Loucy (cell line): ENCODE results near the gene PAWR.

Experiments used
- H2AFZ ChIP-seq: fragments of 200-600 bp; sonication (generic); 2 replicates; pipeline ENCODE4 v1.6.0; 2016; ENCODE audit warnings: antibody characterized with exemption, mild to moderate bottlenecking, low read length, moderate library complexity
- H3F3A ChIP-seq: fragments of 200-600 bp; 2 replicates; pipeline ENCODE4 v1.6.0; 2016; ENCODE audit warnings: antibody characterized with exemption, low read depth, mild to moderate bottlenecking
- H3K27me3 ChIP-seq: fragments of 200-600 bp; sonication (generic); 2 replicates; pipeline ENCODE4 v1.6.1; 2014; ENCODE audit warnings: low read length, mild to moderate bottlenecking; ENCODE audit not compliant: insufficient read depth, poor library complexity, severe bottlenecking
- H3K36me3 ChIP-seq: fragments of 200-600 bp; sonication (generic); 2 replicates; pipeline ENCODE4 v1.6.1; 2016; ENCODE audit warnings: low read length; ENCODE audit not compliant: insufficient read depth
- H3K4me1 ChIP-seq: fragments of 200-600 bp; sonication (generic); 2 replicates; pipeline ENCODE4 v1.5.1; 2014; ENCODE audit warnings: low read length, mild to moderate bottlenecking; ENCODE audit not compliant: insufficient read depth, poor library complexity, severe bottlenecking
- H3K4me2 ChIP-seq: fragments of 200-600 bp; sonication (generic); 2 replicates; pipeline ENCODE4 v1.6.0; 2014; ENCODE audit warnings: antibody characterized with exemption, low read length, low read depth, mild to moderate bottlenecking; ENCODE audit not compliant: poor library complexity, severe bottlenecking
- H3K4me3 ChIP-seq: fragments of 200-600 bp; sonication (generic); 2 replicates; pipeline ENCODE4 v1.5.1; 2014; ENCODE audit warnings: low read length, mild to moderate bottlenecking, mixed read lengths; ENCODE audit not compliant: poor library complexity, severe bottlenecking
- H3K79me2 ChIP-seq: fragments of 200-600 bp; sonication (generic); 2 replicates; pipeline ENCODE4 v1.6.1; 2014; ENCODE audit warnings: low read length; ENCODE audit not compliant: insufficient read depth
- H3K9ac ChIP-seq: fragments of 200-600 bp; sonication (generic); 2 replicates; pipeline ENCODE4 v1.6.0; 2014; ENCODE audit warnings: mild to moderate bottlenecking, low read depth, low read length, moderate library complexity; ENCODE audit not compliant: poor library complexity, severe bottlenecking
- H3K9me2 ChIP-seq: fragments of 200-600 bp; sonication (generic); replicated peaks from 2 replicates; pipeline ENCODE4 v1.6.1; 2016; ENCODE audit warnings: low read depth, low read length, mixed read lengths
- H3K9me3 ChIP-seq: fragments of 200-600 bp; sonication (generic); 2 replicates; pipeline ENCODE4 v1.6.1; 2014; ENCODE audit warnings: mild to moderate bottlenecking, antibody characterized with exemption, low read length, low read depth; ENCODE audit not compliant: insufficient read depth
- H4K20me1 ChIP-seq: fragments of 200-600 bp; sonication (generic); 2 replicates; pipeline ENCODE4 v1.6.0; 2014; ENCODE audit warnings: antibody characterized with exemption, low read length, mild to moderate bottlenecking; ENCODE audit not compliant: insufficient read depth, poor library complexity, severe bottlenecking
- CTCF ChIP-seq: fragments of 200-600 bp; sonication (generic); conservative IDR thresholded peaks from 2 replicates; pipeline ENCODE4 v1.5.1; 2014; ENCODE audit warnings: mild to moderate bottlenecking, antibody characterized with exemption, low read length
- EZH2phosphoT487 ChIP-seq: fragments of 200-600 bp; IDR thresholded peaks from 2 replicates; pipeline ENCODE4 v1.6.1; 2018; ENCODE audit warnings: antibody characterized with exemption, mild to moderate bottlenecking, moderate library complexity, borderline replicate concordance

Gene PAWR

GRCh38 chr12:79682593-79682992, 8.2 kb downstream of the PAWR start:
- Histone ChIP-seq H3F3A (no peaks in the 10 kb centered on the region), H4K20me1 (no peaks in the 10 kb centered on the region), H3K36me3 (no peaks in the 10 kb centered on the region), H3K4me1 (no peaks in the 10 kb centered on the region), H3K4me2 (no peak overlapping the region), H3K9me3 (no peaks in the 10 kb centered on the region), H3K9me2 (no peaks in the 10 kb centered on the region), H3K27me3 (no peaks in the 10 kb centered on the region), H3K9ac (no peak overlapping the region), H2AFZ (no peak overlapping the region), H3K79me2 (no peaks in the 10 kb centered on the region), H3K4me3 (no peak overlapping the region)
- no peak for TF ChIP-seq EZH2phosphoT487

GRCh38 chr12:79681008-79681590, 9.7 kb downstream of the PAWR start:
- no peak overlapping the region for H3K9ac ChIP-seq
- H3K9me2 ChIP-seq = no peaks in the 10 kb centered on the region
- TF ChIP-seq CTCF = no peak
- TF ChIP-seq EZH2phosphoT487 = no peak
- H3K36me3 ChIP-seq = no peaks in the 10 kb centered on the region
- no peak overlapping the region for H3K4me3 ChIP-seq
- H3K27me3 ChIP-seq = no peaks in the 10 kb centered on the region
- no peaks in the 10 kb centered on the region for H4K20me1 ChIP-seq
- H3K4me2 ChIP-seq = no peak overlapping the region
- no peaks in the 10 kb centered on the region for H3K4me1 ChIP-seq
- no peaks in the 10 kb centered on the region for H3K79me2 ChIP-seq
- no peaks in the 10 kb centered on the region for H3K9me3 ChIP-seq
- no peaks in the 10 kb centered on the region for H3F3A ChIP-seq
- H2AFZ ChIP-seq = no peak overlapping the region

GRCh38 chr12:79680051-79680450, 10.7 kb downstream of the PAWR start:
- Histone ChIP-seq H3F3A (no peaks in the 10 kb centered on the region), H3K4me3 (no peak overlapping the region), H3K79me2 (no peaks in the 10 kb centered on the region), H3K36me3 (no peaks in the 10 kb centered on the region), H3K9ac (no peak overlapping the region), H3K9me3 (no peaks in the 10 kb centered on the region), H2AFZ (no peak overlapping the region), H3K4me1 (no peaks in the 10 kb centered on the region), H4K20me1 (no peaks in the 10 kb centered on the region), H3K27me3 (no peaks in the 10 kb centered on the region), H3K9me2 (no peaks in the 10 kb centered on the region), H3K4me2 (no peak overlapping the region)
- TF ChIP-seq CTCF = no peak
- no peak for TF ChIP-seq EZH2phosphoT487

GRCh38 chr12:79678306-79678705, 12.5 kb downstream of the PAWR start:
- no peaks in the 10 kb centered on the region for H3K79me2 ChIP-seq
- no peak overlapping the region for H3K9ac ChIP-seq
- H3K9me2 ChIP-seq = no peaks in the 10 kb centered on the region
- H3K9me3 ChIP-seq = no peaks in the 10 kb centered on the region
- no peaks in the 10 kb centered on the region for H3F3A ChIP-seq
- no peak overlapping the region for H3K4me2 ChIP-seq
- no peaks in the 10 kb centered on the region for H3K4me1 ChIP-seq
- no peaks in the 10 kb centered on the region for H3K36me3 ChIP-seq
- H3K4me3 ChIP-seq = no peak overlapping the region
- H4K20me1 ChIP-seq = no peaks in the 10 kb centered on the region
- H2AFZ ChIP-seq = no peak overlapping the region
- H3K27me3 ChIP-seq = no peaks in the 10 kb centered on the region
- TF ChIP-seq CTCF (no peak), EZH2phosphoT487 (no peak)
